Chondrocyte (in vitro differentiated cells): ENCODE results near the gene RABGAP1L. TPM values are rescaled to one million over a fixed set of nuclear protein-coding genes. Genes with fewer than 3 reads are reported as not detected.

Experiments
- DNase-seq: peaks from one replicate; pipeline ENCODE4 v3.0.0; 2021; ENCODE audit warnings: mixed read lengths, low spot score
- H3K27ac Mint-ChIP-seq: one replicate; pipeline ENCODE4 v1.8.0; 2021; ENCODE audit warnings: mild to moderate bottlenecking, moderate library complexity, mixed read lengths; ENCODE audit not compliant: unreplicated experiment
- H3K27me3 Mint-ChIP-seq: 2 replicates; pipeline ENCODE4 v1.8.0; 2021; ENCODE audit warnings: low read depth, mixed read lengths
- H3K36me3 Mint-ChIP-seq: 2 replicates; pipeline ENCODE4 v1.8.0; 2021; ENCODE audit warnings: low read depth, mixed read lengths
- H3K4me1 Mint-ChIP-seq: 2 replicates; pipeline ENCODE4 v1.8.0; 2021; ENCODE audit warnings: low read depth, mild to moderate bottlenecking, mixed read lengths
- H3K4me3 Mint-ChIP-seq: one replicate; pipeline ENCODE4 v1.8.0; 2021; ENCODE audit warnings: mild to moderate bottlenecking, moderate library complexity, mixed read lengths; ENCODE audit not compliant: unreplicated experiment
- H3K9me3 Mint-ChIP-seq: 2 replicates; pipeline ENCODE4 v1.8.0; 2021; ENCODE audit warnings: low read depth, mixed read lengths
- CTCF ChIP-seq: fragments of 200-600 bp; sonication (generic); IDR thresholded peaks from 2 replicates; pipeline ENCODE4 v1.5.0; 2021; ENCODE audit warnings: antibody characterized with exemption, mild to moderate bottlenecking, moderate library complexity
- total RNA-seq: library from RNA; stranded (reverse); gene quantifications from 3 replicates; pipeline ENCODE4 v1.2.1, GENCODE V29; 2021

RABGAP1L gene
- total RNA-seq, 1 donor from 2014 or later, result 27.1 TPM

GRCh38 chr1:174428739-174429138 lies 269.4 kb downstream of the RABGAP1L start:
- Mint-ChIP-seq H3K4me1 (peaks cover 9% of the 10 kb centered on the region), H3K27ac (no peak overlapping the region), H3K36me3 (no peaks in the 10 kb centered on the region), H3K4me3 (no peak overlapping the region), H3K27me3 (no peaks in the 10 kb centered on the region), H3K9me3 (no peaks in the 10 kb centered on the region)
- TF ChIP-seq CTCF, result no peak
- DNase-seq, result no peak

- H3K27me3 Mint-ChIP-seq, result no peaks in the 10 kb centered on the region
- peak overlapping the region; percentile 62 for H3K27ac Mint-ChIP-seq
- DNase-seq, result no peak
- H3K9me3 Mint-ChIP-seq, result peaks cover 6% of the 10 kb centered on the region
- H3K36me3 Mint-ChIP-seq, result peaks cover 4% of the 10 kb centered on the region
- H3K4me3 Mint-ChIP-seq, result no peak overlapping the region
- peaks cover 6% of the 10 kb centered on the region for H3K4me1 Mint-ChIP-seq
- no peak for TF ChIP-seq CTCF
Measured at GRCh38 chr1:174433451-174433850, 274.1 kb downstream of the RABGAP1L start.

- Mint-ChIP-seq H3K27me3 (no peaks in the 10 kb centered on the region), H3K27ac (no peak overlapping the region), H3K36me3 (no peaks in the 10 kb centered on the region), H3K4me1 (peaks cover 10% of the 10 kb centered on the region), H3K4me3 (no peak overlapping the region), H3K9me3 (peaks cover 12% of the 10 kb centered on the region)
- no peak for DNase-seq
- TF ChIP-seq CTCF, result no peak
Measured at GRCh38 chr1:174445351-174445750, 286.0 kb downstream of the RABGAP1L start.

GRCh38 chr1:174445817-174446216 lies 286.5 kb downstream of the RABGAP1L start:
- no peak for TF ChIP-seq CTCF
- Mint-ChIP-seq H3K27me3 (no peaks in the 10 kb centered on the region), H3K4me1 (peaks cover 10% of the 10 kb centered on the region)

GRCh38 chr1:174447866-174448530 lies 288.7 kb downstream of the RABGAP1L start, which contains the start of gene GPR52:
Gene GPR52 (plus strand): TSS chr1:174447964. CDS start chr1:174448112, 148 bp downstream.
- Mint-ChIP-seq H3K27me3 (no peaks in the 10 kb centered on the region), H3K4me1 (peaks cover 10% of the 10 kb centered on the region), H3K36me3 (no peaks in the 10 kb centered on the region), H3K4me3 (no peak within 1 kb of the TSS), H3K9me3 (peaks cover 12% of the 10 kb centered on the region), H3K27ac (no peak within 1 kb of the TSS)
- TF ChIP-seq CTCF, result no peak
- peak; percentile 27 for DNase-seq

More at GRCh38 chr1:174445817-174446216, 286.5 kb downstream of the RABGAP1L start:
- Mint-ChIP-seq H3K27ac (no peak overlapping the region), H3K4me3 (no peak overlapping the region), H3K9me3 (peaks cover 12% of the 10 kb centered on the region), H3K36me3 (no peaks in the 10 kb centered on the region)
- DNase-seq, result no peak
